ELR (cell line): ENCODE measurements around the gene NDUFAF3.

Source experiments
- DNase-seq: peaks from one replicate; pipeline ENCODE4 v3.0.0-alpha.2; 2015; ENCODE audit warnings: low read depth

NDUFAF3 gene, protein sequence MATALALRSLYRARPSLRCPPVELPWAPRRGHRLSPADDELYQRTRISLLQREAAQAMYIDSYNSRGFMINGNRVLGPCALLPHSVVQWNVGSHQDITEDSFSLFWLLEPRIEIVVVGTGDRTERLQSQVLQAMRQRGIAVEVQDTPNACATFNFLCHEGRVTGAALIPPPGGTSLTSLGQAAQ

GRCh38 chr3:49021813-49022687 lies at the start of gene NDUFAF3:
Gene NDUFAF3 (plus strand): TSS chr3:49022121. CDS start chr3:49022145, 24 bp downstream.
- peak; percentile 92 for DNase-seq

DNA sequence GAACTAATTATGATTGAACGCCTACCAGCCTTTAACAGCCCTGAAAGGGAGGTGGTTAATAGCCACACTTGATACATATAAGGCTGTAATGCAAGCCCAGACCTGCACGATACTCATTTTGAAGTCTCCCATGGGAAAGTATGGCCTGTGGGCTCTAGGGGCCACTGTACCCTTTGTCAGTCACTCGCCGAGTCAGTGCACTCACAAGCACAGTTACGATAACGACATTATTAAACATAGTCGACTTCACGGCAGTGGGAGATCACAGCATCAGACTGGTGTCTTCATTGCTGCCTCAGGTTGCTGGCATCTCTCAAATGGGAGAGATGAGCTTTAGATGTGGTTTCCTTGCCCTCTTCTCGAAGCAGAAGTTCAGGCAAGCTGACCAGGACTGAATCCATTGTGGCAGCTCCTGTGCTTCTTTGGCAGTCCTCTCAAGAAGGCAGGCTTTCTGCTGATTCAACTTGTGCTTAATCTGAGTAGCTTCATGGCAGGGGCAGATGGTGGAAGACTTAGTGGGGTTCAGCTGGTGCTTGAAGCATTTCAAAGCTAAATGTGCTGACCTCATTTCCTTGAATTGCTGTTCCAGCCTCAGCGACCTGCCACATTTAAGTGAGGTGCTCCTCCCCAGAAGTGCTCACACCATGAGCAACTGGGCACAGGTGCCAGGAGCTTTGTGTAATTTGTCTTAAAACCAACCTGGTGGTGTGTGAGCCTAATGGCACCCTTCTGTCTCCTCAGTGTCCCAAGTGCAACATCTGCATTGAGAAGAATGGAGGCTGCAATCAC lies 47.7 kb upstream of the NDUFAF3 start:
- DNase-seq, result no peak

- no peak for DNase-seq
Observed at GRCh38 chr3:48979451-48979850, 42.5 kb upstream of the NDUFAF3 start.

- no peak for DNase-seq
Observed at GRCh38 chr3:48980295-48980694, 41.6 kb upstream of the NDUFAF3 start.

GRCh38 chr3:48982016-48982415 lies 39.9 kb upstream of the NDUFAF3 start:
- no peak for DNase-seq

DNA sequence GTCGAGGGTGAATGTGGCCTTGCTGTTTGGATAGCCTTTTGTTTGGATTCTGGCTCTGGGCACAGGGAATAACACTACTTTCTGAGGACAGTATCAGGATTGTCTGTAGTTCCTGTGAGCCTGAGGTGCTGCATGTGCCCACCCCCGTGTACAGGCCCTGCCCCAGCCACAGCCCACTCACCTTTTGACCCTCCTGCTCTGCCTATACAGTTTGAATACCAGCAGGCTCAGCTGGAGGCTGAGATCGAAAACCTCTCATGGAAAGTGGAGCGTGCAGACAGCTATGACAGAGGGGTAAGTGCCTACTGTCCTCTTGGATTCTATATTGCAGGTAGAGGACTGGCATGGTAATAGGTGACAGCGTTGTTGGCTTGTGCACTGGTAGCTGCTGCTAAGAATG lies 39.2 kb upstream of the NDUFAF3 start:
- no peak for DNase-seq

- no peak for DNase-seq
Observed at GRCh38 chr3:48983096-48983495, 38.8 kb upstream of the NDUFAF3 start.

- DNase-seq, result peak; percentile 52
Observed at GRCh38 chr3:48984663-48985062, 37.3 kb upstream of the NDUFAF3 start.

DNA sequence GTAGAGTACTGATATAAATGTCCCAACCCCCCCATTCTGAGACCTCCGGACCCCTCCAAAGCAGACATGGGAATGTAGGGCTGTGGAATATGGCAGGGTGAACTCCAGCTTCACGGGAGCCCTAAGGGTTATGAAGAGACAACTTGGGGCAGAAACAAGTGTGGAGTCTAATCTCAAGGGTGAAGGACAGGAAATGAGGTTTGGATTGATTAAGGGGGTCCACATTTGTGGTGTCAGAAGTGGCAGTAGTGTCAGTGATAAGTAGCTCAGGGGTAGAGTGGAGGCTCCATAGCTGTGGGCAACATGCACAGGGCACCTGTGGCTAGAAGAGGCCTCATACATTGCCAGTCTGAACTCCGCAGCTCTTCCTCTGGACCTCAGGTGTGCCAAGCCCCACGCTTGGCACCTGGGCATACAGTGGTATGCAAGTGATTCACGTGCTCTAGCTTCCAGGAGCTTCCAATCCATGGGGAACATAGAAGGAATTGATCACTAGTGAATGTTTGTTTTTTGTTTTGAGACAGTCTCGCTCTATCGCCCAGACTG lies 36.0 kb upstream of the NDUFAF3 start:
- DNase-seq, result no peak

GRCh38 chr3:48989126-48989795 lies 32.7 kb upstream of the NDUFAF3 start:
- DNase-seq, result peak; percentile 52

DNA sequence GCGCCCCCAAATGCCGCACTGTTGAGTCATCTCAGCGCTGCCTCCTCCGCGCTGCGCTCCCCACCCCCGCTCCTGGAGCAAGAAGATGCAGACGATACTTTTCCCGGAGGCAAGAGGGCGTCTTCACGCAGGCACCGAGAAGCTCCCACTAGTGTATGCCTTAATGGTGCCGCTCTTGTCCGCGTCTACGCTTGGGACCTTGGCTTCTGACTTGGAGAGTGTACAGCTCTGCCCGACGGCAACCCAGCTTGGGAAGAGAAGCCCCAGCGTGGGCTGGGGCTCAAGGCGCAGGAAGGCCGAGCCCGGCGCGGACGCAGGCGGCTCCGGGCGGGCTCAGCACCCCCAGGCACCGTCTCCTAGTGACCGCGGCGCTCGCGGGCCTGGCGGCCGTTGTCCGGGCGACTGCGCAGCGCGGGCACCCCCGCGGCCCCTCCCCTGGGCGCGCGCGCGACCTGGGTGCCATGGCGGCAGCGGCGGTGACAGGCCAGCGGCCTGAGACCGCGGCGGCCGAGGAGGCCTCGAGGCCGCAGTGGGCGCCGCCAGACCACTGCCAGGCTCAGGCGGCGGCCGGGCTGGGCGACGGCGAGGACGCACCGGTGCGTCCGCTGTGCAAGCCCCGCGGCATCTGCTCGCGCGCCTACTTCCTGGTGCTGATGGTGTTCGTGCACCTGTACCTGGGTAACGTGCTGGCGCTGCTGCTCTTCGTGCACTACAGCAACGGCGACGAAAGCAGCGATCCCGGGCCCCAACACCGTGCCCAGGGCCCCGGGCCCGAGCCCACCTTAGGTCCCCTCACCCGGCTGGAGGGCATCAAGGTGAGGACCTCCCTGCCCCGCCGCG lies 31.9 kb upstream of the NDUFAF3 start, which contains the start of gene P4HTM:
P4HTM (plus strand) TSS at position 446 of the 840 bp plus-strand sequence; CDS start at position 462, 16 bp downstream.
- DNase-seq, result peak; percentile 96

DNA sequence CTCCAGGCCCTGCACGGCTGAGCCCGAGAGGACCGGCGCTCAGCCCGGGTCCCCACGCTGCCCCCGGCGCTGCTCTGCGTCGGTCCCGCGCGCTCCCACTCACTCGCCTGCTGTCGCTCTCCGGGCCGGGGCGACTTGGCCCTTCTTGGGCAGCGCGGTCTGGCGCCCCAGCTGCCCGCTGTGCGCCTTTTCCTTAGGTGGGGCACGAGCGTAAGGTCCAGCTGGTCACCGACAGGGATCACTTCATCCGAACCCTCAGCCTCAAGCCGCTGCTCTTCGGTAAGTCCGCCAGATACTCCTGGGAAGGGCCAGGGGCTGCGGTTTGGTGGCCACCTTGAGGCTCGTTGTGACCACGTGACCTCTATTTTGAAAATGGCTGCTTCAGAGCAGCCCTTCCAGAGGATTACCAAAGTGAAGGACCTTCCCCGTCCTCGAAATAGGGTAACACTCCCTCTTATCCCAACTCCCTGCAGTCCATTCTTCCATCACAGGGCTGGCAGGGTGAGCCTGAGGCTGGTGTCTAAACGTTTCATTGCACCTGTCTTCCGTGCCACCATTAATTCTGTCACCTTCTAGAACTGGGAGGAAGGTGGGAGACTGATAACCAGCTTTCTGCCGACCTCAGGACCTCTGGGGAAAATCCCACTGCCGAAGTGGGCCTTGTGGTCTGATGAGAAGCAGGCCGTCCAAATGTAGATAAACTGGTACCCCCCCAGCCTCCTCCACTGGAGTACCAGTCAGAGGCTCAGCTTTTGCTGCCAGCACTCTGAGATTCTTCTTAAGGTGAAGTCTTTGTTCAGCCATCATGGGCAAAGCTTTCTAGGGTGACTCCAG lies 31.1 kb upstream of the NDUFAF3 start:
- DNase-seq, result peak; percentile 35

DNA sequence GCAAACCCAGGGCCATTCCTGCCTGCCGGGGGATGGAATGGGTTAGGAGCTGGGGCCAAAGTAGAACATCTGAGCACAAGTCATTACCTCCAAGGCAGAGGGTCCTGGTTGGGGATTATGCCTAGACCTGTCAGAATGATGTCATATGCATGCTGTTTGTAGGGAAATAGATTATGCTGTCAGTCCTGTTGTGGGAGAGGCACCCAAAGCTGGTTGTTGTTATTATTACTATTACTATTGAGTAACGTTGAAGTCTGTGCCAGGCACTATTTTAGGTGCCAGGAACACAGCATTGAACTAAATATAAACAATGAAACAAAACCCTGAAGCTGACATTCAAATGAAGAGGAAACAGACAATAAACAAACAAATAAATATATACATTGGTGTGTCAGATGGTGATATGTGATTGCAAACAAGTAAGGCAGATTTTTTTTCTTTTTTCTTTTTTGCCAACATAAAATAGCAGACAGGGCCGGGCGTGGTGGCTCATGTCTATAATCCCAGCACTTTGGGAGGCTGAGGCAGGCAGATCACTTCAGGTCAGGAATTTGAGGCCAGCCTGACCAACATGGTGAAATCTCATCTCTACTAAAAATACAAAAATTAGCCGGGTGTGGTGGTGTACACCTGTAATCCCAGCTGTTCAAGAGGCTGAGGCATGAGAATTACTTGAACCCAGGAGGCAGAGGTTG lies 29.9 kb upstream of the NDUFAF3 start:
- DNase-seq, result no peak

- peak; percentile 29 for DNase-seq
Observed at GRCh38 chr3:48993834-48994233, 28.1 kb upstream of the NDUFAF3 start.

- no peak for DNase-seq
Observed at GRCh38 chr3:48996640-48997039, 25.3 kb upstream of the NDUFAF3 start.

DNA sequence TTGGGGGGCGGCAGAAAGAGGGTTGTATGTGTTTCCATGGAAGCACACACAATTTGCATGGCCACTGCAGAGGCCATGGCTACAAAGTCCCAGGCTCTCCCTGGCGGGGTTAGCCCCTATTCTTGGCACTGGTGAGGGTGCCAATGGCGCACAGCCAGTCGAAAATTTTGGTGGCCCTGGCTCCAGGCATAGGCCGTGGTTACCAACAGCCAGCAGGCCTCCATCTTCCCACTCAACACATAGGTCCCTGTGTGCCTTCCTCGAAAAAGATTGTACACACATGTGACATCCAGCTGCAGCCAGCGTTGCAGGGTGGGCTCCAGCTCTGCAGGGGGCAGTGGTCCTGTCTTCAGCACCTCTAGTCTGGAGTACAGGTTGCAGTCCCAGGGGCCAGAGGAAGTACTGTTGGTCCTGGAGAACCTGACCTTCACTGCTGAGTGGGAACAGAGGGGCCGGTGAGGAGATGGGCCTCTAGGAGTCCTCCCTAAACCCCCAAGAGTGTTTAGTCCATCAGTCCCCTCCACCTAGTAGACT lies 24.8 kb upstream of the NDUFAF3 start:
- DNase-seq, result no peak

GRCh38 chr3:48997714-48998637 lies 23.9 kb upstream of the NDUFAF3 start:
- DNase-seq, result no peak
